C1 segment of cervical spinal cord (tissue), 14 donors: ENCODE results near the gene NPFFR1.
"Not testable (repeated sequence)": the region's sequence is repeated elsewhere in the genome, so short reads cannot be mapped to it uniquely, and the experiment has no call there.

ENCODE experiments used
- DNase-seq, 14 donors: peaks; one replicate each; lab custom pipeline; 2025; lab: John Stamatoyannopoulos, UW

Gene NPFFR1

DNA sequence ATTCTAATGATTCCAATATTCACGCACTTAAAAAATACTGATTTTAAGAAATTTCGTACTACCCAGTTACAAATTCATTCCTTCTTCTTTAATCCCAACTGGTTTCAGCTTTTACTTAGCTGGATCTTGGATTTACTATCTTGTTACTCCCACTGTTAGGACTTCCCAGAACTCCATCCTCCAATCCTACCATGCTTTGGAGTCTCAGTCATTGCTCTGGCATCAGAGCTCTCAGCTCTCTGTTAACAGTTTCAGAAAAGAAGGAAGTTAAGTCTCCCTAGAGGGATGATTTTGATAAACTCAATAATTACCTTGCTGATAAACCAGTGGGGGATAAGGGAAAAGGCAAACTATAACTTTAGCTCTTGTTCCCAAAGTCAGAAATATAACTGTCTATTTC lies 60.1 kb downstream of the NPFFR1 start:
- no peak for DNase-seq

- not testable (repeated sequence) for DNase-seq
Observed at GRCh38 chr10:70222811-70223447, 60.9 kb downstream of the NPFFR1 start.

DNA sequence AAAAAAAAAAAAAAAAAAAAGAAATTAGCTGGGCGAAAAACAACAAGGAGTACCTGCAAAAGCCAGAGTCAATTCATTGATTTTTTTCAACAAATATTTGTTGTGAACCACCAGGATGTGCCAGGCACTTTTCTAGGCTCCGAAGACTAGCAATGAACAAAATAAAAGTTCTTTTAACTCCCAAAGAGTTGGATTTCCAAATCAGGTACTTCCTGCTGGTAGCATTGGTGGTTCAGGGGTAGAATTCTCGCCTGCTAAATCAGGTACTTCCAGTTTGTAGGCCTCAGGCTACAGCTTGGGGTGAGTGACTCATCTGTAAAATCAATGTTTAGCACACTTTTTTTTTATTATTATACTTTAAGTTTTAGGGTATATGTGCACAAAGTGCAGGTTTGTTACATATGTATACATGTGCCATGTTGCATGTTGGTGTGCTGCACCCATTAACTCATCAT lies 61.4 kb downstream of the NPFFR1 start:
- DNase-seq = no peak

- DNase-seq = no peak
Observed at GRCh38 chr10:70221030-70221429, 62.8 kb downstream of the NPFFR1 start.

- no peak for DNase-seq
Observed at GRCh38 chr10:70212879-70213278, 70.9 kb downstream of the NPFFR1 start.

DNA sequence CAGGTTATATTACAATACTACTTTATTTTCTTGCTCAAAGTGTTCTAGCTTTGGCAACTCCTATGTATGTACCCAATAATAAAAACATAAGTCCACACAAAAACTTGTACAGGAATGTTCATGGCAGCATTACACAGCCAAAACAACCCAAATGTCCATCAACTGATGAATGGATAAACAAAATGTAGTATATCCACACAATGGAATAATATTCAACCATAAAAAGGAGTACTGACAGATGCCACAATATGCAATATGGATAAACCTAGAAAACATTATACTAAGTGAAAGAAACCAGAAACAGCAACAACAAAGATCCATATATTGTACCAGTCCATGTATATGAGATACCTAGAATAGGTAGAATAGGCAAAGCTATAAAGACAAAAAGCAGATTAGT lies 71.5 kb downstream of the NPFFR1 start:
- no peak for DNase-seq

DNA sequence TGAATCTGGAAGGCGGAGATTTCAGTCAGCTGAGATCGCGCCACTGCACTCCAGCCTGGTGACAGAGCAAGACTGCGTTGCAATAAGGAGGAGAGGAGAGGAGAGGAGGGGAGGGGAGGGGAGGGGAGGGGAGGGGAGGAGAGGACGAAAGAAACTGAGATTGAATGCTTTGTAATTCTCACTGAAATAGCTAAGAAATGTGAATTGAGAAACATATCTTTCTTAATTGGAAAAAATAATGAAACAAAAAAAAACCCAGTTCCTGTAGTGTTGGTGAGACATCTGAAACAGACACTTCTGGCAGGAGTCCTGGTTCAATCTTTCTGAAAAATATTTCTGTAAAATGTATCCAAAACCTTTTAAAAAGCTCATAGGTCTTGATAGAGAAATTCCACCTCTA lies 77.0 kb downstream of the NPFFR1 start:
- no peak for DNase-seq

- no peak for DNase-seq
Observed at GRCh38 chr10:70201105-70201504, 82.7 kb downstream of the NPFFR1 start.

- DNase-seq = no peak
Observed at GRCh38 chr10:70198696-70199466, 84.9 kb downstream of the NPFFR1 start.
